ENCODE measurements around the gene CDK14.

CDK14 gene

DNA sequence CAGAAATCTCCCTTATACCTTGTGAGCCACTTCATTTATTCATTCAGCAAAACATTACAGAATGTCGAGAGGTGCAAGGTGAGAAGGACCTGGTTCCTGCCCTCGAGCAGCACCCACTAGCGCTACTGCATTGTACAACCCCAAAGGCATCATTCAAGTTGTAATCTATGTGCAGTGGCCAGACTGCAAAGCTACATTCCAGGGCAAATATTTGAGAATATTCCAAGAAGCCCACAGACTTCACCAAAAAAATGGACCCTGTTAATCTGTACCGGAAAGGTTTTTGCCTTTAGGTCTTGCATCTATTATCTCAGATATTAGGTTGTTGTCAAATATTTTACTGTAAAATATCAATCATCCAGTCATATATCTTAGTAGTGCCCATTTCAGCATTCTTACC, 372.8 kb downstream of the CDK14 start:
- TF ChIP-seq FOXM1 (IDR thresholded peaks at IDR 0.05; ENCODE audit: borderline replicate concordance, low read depth) = no peak
- TF ChIP-seq TAF1 (IDR thresholded peaks at IDR 0.05; ENCODE audit: low read depth) = no peak
- no peak for TF ChIP-seq EGR1 (IDR thresholded peaks at IDR 0.05)
- TF ChIP-seq TEAD4 (IDR thresholded peaks at IDR 0.05) = no peak
- no peak for TF ChIP-seq YY1 (IDR thresholded peaks at IDR 0.05; ENCODE audit: low read depth)
- no peak for TF ChIP-seq CREB1 (IDR thresholded peaks at IDR 0.05; ENCODE audit: low read depth)

DNA sequence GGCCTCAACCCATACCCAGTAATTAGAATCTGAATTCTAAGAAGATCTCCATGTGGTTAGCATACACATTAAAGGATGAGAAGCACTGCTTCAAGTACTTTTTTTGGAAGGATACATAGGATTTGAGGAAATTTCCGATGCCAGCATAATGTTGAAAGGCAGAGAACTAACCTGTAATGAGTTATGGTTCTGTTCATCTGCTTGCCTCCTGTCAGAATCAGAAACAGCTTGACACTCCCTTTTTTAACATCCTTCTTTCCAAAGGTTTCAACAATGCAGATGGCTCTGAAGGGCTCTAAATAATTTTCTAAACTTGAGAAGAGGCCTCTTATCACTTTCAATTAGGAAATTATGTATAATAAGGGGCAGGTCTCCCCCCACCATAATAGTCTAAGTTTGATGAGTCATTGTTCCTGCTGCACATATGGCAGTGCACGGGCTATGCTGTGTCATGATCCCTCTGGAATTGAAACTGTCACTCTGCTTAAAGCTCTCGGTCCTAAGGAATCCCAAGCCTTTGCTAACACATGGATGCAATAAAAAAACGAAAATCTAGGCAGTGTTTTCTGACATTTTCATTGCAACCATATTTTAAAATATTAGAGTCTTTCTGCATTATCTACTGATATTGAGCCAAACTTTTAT, 376.9 kb downstream of the CDK14 start:
- TF ChIP-seq RAD21 (IDR thresholded peaks at IDR 0.05; ENCODE audit: low read depth) (no peak), TCF12 (IDR thresholded peaks at IDR 0.05; ENCODE audit: low read depth) (no peak), TAF1 (IDR thresholded peaks at IDR 0.05; ENCODE audit: low read depth) (no peak), CEBPB (IDR thresholded peaks at IDR 0.05) (no peak), YY1 (IDR thresholded peaks at IDR 0.05; ENCODE audit: low read depth) (no peak), CREB1 (IDR thresholded peaks at IDR 0.05; ENCODE audit: low read depth) (no peak), NFIC (IDR thresholded peaks at IDR 0.05) (no peak)
- TF ChIP-seq, protein P1, sequence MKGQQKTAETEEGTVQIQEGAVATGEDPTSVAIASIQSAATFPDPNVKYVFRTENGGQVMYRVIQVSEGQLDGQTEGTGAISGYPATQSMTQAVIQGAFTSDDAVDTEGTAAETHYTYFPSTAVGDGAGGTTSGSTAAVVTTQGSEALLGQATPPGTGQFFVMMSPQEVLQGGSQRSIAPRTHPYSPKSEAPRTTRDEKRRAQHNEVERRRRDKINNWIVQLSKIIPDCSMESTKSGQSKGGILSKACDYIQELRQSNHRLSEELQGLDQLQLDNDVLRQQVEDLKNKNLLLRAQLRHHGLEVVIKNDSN (IDR thresholded peaks at IDR 0.05) = no peak

DNA sequence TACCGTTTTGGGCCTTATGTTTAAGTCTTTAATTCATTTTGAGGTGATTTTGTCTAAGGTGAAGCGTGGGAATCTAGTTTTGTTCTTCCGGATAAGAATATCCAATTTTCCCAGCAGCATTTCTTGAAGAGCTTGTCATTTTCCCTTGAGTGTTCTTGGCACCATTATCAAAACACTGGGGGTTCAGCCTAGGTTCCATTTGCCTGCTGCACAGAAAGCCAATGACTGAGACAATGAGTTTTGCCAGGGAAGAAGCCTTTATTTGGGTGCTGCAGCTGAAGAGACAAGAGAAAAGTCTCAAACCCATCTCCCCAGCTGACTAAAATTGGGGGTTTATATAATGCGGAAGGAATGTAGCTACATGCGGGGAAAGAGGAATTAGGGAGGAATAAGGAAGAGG, 380.9 kb downstream of the CDK14 start:
- TF ChIP-seq, protein P2, sequence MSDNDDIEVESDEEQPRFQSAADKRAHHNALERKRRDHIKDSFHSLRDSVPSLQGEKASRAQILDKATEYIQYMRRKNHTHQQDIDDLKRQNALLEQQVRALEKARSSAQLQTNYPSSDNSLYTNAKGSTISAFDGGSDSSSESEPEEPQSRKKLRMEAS (IDR thresholded peaks at IDR 0.05) = no peak
- TF ChIP-seq EP300 (IDR thresholded peaks at IDR 0.05; ENCODE audit: borderline replicate concordance) (no peak), ZBTB7A (IDR thresholded peaks at IDR 0.05; ENCODE audit: low read depth) (no peak), YY1 (IDR thresholded peaks at IDR 0.05; ENCODE audit: low read depth) (no peak), TEAD4 (IDR thresholded peaks at IDR 0.05) (no peak), CREB1 (IDR thresholded peaks at IDR 0.05; ENCODE audit: low read depth) (no peak), FOXM1 (IDR thresholded peaks at IDR 0.05; ENCODE audit: borderline replicate concordance, low read depth) (no peak), RAD21 (IDR thresholded peaks at IDR 0.05; ENCODE audit: low read depth) (no peak), TCF12 (IDR thresholded peaks at IDR 0.05; ENCODE audit: low read depth) (no peak), EGR1 (IDR thresholded peaks at IDR 0.05) (no peak), NFIC (IDR thresholded peaks at IDR 0.05) (no peak), CEBPB (IDR thresholded peaks at IDR 0.05) (no peak), TAF1 (IDR thresholded peaks at IDR 0.05; ENCODE audit: low read depth) (no peak)
- TF ChIP-seq, protein P3, sequence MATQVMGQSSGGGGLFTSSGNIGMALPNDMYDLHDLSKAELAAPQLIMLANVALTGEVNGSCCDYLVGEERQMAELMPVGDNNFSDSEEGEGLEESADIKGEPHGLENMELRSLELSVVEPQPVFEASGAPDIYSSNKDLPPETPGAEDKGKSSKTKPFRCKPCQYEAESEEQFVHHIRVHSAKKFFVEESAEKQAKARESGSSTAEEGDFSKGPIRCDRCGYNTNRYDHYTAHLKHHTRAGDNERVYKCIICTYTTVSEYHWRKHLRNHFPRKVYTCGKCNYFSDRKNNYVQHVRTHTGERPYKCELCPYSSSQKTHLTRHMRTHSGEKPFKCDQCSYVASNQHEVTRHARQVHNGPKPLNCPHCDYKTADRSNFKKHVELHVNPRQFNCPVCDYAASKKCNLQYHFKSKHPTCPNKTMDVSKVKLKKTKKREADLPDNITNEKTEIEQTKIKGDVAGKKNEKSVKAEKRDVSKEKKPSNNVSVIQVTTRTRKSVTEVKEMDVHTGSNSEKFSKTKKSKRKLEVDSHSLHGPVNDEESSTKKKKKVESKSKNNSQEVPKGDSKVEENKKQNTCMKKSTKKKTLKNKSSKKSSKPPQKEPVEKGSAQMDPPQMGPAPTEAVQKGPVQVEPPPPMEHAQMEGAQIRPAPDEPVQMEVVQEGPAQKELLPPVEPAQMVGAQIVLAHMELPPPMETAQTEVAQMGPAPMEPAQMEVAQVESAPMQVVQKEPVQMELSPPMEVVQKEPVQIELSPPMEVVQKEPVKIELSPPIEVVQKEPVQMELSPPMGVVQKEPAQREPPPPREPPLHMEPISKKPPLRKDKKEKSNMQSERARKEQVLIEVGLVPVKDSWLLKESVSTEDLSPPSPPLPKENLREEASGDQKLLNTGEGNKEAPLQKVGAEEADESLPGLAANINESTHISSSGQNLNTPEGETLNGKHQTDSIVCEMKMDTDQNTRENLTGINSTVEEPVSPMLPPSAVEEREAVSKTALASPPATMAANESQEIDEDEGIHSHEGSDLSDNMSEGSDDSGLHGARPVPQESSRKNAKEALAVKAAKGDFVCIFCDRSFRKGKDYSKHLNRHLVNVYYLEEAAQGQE (IDR thresholded peaks at IDR 0.05; ENCODE audit: low read depth) = no peak
- TF ChIP-seq, protein P1 (IDR thresholded peaks at IDR 0.05) = no peak

DNA sequence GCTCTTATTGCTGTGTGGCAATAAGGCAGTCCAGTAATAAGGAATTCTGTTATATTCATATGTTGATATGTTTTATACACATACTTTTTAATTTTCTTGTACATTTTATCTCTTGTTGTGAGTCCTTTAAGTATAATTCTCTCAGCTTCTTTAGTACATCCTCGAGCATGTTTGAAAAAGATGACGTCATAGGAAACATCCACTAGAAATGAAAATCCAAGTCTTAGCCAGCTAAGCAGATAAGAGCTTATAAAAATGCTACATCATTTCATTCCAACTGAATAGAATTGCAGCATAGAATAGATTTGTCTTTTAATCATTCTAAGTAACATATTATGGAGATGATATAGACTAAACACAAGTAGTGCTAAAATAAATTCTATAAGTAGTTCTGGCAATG, 384.4 kb downstream of the CDK14 start:
- TF ChIP-seq CEBPB (IDR thresholded peaks at IDR 0.05) = no peak
- TF ChIP-seq TEAD4 (IDR thresholded peaks at IDR 0.05) = no peak
- no peak for TF ChIP-seq TCF12 (IDR thresholded peaks at IDR 0.05; ENCODE audit: low read depth)
- no peak for TF ChIP-seq EP300 (IDR thresholded peaks at IDR 0.05; ENCODE audit: borderline replicate concordance)
- TF ChIP-seq ZBTB7A (IDR thresholded peaks at IDR 0.05; ENCODE audit: low read depth) = no peak
- TF ChIP-seq NFIC (IDR thresholded peaks at IDR 0.05) = no peak
- TF ChIP-seq, protein P3 (IDR thresholded peaks at IDR 0.05; ENCODE audit: low read depth) = no peak
- TF ChIP-seq RAD21 (IDR thresholded peaks at IDR 0.05; ENCODE audit: low read depth) = no peak
- TF ChIP-seq, protein P2 (IDR thresholded peaks at IDR 0.05) = no peak
- TF ChIP-seq EGR1 (IDR thresholded peaks at IDR 0.05) = no peak
- no peak for TF ChIP-seq TAF1 (IDR thresholded peaks at IDR 0.05; ENCODE audit: low read depth)
- no peak for TF ChIP-seq YY1 (IDR thresholded peaks at IDR 0.05; ENCODE audit: low read depth)
- TF ChIP-seq CREB1 (IDR thresholded peaks at IDR 0.05; ENCODE audit: low read depth) = no peak
- no peak for TF ChIP-seq FOXM1 (IDR thresholded peaks at IDR 0.05; ENCODE audit: borderline replicate concordance, low read depth)
- TF ChIP-seq, protein P1 (IDR thresholded peaks at IDR 0.05) = no peak

DNA sequence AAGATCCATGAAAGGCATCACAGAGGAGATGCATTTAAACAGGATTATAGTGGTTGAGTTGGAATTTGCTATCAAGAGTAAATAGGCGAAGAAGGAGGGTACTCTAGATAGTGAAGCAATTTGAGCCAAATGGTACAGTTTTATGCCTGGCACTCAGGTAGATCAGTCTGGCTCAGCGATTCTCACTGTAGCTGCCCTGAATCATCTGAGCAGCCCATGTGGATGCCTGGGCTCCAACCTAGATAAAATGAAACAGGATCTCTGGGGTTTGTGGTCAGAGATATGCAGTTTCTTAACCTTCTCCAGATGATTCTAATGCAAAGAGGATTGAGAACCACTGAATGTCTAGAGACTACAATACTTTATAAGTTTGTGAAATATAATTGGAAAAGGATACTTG, 386.1 kb downstream of the CDK14 start:
- no peak for TF ChIP-seq EGR1 (IDR thresholded peaks at IDR 0.05)
- no peak for TF ChIP-seq CEBPB (IDR thresholded peaks at IDR 0.05)
- TF ChIP-seq, protein P2 (IDR thresholded peaks at IDR 0.05) = no peak
- TF ChIP-seq RAD21 (IDR thresholded peaks at IDR 0.05; ENCODE audit: low read depth) = no peak
- TF ChIP-seq EP300 (IDR thresholded peaks at IDR 0.05; ENCODE audit: borderline replicate concordance) = no peak
- TF ChIP-seq, protein P3 (IDR thresholded peaks at IDR 0.05; ENCODE audit: low read depth) = no peak
- no peak for TF ChIP-seq TEAD4 (IDR thresholded peaks at IDR 0.05)
- no peak for TF ChIP-seq NFIC (IDR thresholded peaks at IDR 0.05)
- TF ChIP-seq TCF12 (IDR thresholded peaks at IDR 0.05; ENCODE audit: low read depth) = no peak
- TF ChIP-seq CREB1 (IDR thresholded peaks at IDR 0.05; ENCODE audit: low read depth) = no peak
